ENCODE measurements around the gene GDPGP1. TPM values are rescaled to one million over a fixed set of nuclear protein-coding genes. Genes with fewer than 3 reads are reported as not detected.

The GDPGP1 gene
- total and polyA plus RNA-seq, 9 of the 15 experiments (the other 6 are each of a cell fraction or from before 2014, with no cell fraction given): 0.78 to 6.1 (median 2.8) TPM

- FAIRE-seq: no peak
- no peak overlapping the region for H3K4me2 ChIP-seq (ENCODE audit: insufficient read depth, low read length)
- ChIA-PET POLR2A (interaction anchor here (0.7 to 1.4 kb wide), 3 partner anchors 9 to 21 kb away, joined by 3 to 4 read pairs (median 4); no protein-coding TSS in a partner anchor), CTCF (ENCODE audit: low intra/inter-chr PET ratio) (no interaction called here)
- DNase-seq (ENCODE audit: extremely low read depth in 1 of 4, low spot score in 3 of 4): no peak
- WGBS (ENCODE audit: insufficient coverage, low coverage, missing lambda C conversion rate): 85% methylated on average over 15 of the region's 16 CpGs
- intact Hi-C loops (cut with micrococcal nuclease): no loop called here
- no peaks in the 10 kb centered on the region for H3K9me1 ChIP-seq (ENCODE audit: control insufficient read depth, insufficient read depth, low read length)
- peaks cover 59% of the 10 kb centered on the region for H3K79me2 ChIP-seq (ENCODE audit: control insufficient read depth, insufficient read depth, low read length)
- TF ChIP-seq, protein P1, sequence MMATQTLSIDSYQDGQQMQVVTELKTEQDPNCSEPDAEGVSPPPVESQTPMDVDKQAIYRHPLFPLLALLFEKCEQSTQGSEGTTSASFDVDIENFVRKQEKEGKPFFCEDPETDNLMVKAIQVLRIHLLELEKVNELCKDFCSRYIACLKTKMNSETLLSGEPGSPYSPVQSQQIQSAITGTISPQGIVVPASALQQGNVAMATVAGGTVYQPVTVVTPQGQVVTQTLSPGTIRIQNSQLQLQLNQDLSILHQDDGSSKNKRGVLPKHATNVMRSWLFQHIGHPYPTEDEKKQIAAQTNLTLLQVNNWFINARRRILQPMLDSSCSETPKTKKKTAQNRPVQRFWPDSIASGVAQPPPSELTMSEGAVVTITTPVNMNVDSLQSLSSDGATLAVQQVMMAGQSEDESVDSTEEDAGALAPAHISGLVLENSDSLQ (IDR thresholded peaks at IDR 0.05): no peak
- TF ChIP-seq RBM39 (optimal IDR thresholded peaks at IDR 0.05; ENCODE audit: low read depth, low read length) (no peak), E4F1 (CRISPR knock-in tag; IDR thresholded peaks at IDR 0.05; ENCODE audit: borderline replicate concordance) (no peak), PCBP2 (IDR thresholded peaks at IDR 0.05; ENCODE audit: low read depth, low read length, poor library complexity, severe bottlenecking) (no peak), SUPT5H (IDR thresholded peaks at IDR 0.05) (no peak)
- H2AFZ ChIP-seq (ENCODE audit: low read depth, low read length): no peak overlapping the region
- H3K4me3 ChIP-seq: no peak overlapping the region
- no peaks in the 10 kb centered on the region for H3K27me3 ChIP-seq (ENCODE audit: control insufficient read depth in 2 of 2, insufficient read depth in 2 of 2, low read length in 2 of 2)
- BruUV-seq (replicated peaks): no TSS peak
- ATAC-seq: no peak
- H3K4me1 ChIP-seq (replicated peaks in 1 of 2; ENCODE audit: control insufficient read depth in 2 of 2, insufficient read depth in 2 of 2, low read length in 2 of 2): peaks cover 36 to 38% of the 10 kb centered on the region in 2 experiments
- peaks cover 41% of the 10 kb centered on the region; the same call in 2 of the 3 replicates for H3K36me3 ChIP-seq (ENCODE audit: control insufficient read depth, insufficient read depth, low read length)
- in situ Hi-C loops (cut with MboI): no loop called here
- H4K20me1 ChIP-seq (replicated peaks; ENCODE audit: control insufficient read depth, insufficient read depth, low read length): 0 out of 2 replicates have a peak, but pooled peaks cover 4% of the 10 kb centered on the region
- no peaks in the 10 kb centered on the region for H3K9me3 ChIP-seq (replicated peaks; ENCODE audit: control insufficient read depth, insufficient read depth, low read depth, low read length)
- no peak overlapping the region; the same call in 2 of the 3 replicates for H3K27ac ChIP-seq (ENCODE audit: extremely low read depth, low read depth, low read length)
- peak overlapping the region in 1 of 2 experiments; percentile 47; a peak in 1 of 4 replicates for H3K9ac ChIP-seq (ENCODE audit: insufficient read depth in 1 of 2, low read depth in 2 of 2, low read length in 2 of 2)
These were observed 40.8 kb upstream of the GDPGP1 start for GRCh38 chr15:90192961-90193786.

Data from K562 (cell line).